ENCODE data around the gene ZBTB45.

DNA sequence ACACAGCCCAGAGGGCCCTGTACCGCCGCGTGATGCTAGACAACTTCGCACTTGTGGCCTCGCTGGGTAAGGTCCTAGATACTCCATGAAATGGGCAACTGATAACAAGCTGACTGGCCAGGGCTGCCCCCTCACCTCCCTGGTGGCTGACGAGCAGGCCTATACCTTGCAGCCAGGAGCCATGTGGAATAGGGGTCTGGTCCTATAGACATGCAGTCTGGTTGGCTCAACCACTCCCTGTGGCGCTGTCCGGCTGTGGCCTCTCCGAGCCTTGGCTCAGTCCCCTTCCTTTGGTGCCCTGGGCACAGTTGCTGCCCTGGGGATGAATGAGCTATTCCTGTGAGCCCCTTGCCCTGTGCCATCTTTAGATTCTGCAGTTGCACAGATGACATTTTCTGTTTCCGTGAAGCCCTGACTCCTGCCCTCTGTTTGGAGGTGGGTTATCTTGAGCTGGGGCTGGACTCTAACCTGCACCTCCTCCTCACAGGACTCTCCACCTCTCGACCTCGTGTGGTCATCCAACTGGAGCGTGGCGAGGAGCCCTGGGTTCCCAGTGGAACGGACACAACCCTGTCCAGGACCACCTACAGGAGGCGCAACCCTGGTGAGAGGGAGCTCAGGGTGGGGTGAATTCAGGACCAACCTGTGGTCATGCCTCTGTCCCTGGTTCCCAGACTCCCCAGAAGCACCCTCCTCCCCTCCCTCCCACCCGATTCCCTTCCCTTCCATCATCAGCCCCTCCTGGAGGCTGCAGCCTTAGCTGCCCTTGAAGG, 50.2 kb downstream of the ZBTB45 start:
- TF ChIP-seq, protein P1, sequence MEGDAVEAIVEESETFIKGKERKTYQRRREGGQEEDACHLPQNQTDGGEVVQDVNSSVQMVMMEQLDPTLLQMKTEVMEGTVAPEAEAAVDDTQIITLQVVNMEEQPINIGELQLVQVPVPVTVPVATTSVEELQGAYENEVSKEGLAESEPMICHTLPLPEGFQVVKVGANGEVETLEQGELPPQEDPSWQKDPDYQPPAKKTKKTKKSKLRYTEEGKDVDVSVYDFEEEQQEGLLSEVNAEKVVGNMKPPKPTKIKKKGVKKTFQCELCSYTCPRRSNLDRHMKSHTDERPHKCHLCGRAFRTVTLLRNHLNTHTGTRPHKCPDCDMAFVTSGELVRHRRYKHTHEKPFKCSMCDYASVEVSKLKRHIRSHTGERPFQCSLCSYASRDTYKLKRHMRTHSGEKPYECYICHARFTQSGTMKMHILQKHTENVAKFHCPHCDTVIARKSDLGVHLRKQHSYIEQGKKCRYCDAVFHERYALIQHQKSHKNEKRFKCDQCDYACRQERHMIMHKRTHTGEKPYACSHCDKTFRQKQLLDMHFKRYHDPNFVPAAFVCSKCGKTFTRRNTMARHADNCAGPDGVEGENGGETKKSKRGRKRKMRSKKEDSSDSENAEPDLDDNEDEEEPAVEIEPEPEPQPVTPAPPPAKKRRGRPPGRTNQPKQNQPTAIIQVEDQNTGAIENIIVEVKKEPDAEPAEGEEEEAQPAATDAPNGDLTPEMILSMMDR (conservative IDR thresholded peaks at IDR 0.05; ENCODE audit: low read length), result no peak
- no peak for TF ChIP-seq EZH2phosphoT487 (IDR thresholded peaks at IDR 0.05; ENCODE audit: borderline replicate concordance, low read depth, low read length)
